Adrenal gland (tissue), 5 donors: ENCODE measurements around the gene VENTX.

Source experiments
- POLR2A ChIP-seq, 2 donors: fragments of 450-650 bp; IDR thresholded peaks; one replicate each; pipeline ENCODE4 v1.6.1; 2017; ENCODE audit warnings: antibody characterized with exemption in 2 of 2, mild to moderate bottlenecking in 2 of 2, moderate library complexity in 1 of 2
- TF ChIP-seq, protein P1 (sequence below), 6 experiments: fragments of 450-650 bp in 4 of 6; fragments of 200-600 bp in 2 of 6; sonication (generic) in 1 of 6; IDR thresholded peaks; 1 replicate in 5 of 6; 2 replicates in 1 of 6; pipeline versions ENCODE4 v1.5.1 to v1.8.0; 2016 to 2021; ENCODE audit warnings: antibody characterized with exemption in 6 of 6, mild to moderate bottlenecking in 2 of 6, moderate library complexity in 1 of 6
- donor health status: DM: no; HTN: no; CAD: no.

DNA sequence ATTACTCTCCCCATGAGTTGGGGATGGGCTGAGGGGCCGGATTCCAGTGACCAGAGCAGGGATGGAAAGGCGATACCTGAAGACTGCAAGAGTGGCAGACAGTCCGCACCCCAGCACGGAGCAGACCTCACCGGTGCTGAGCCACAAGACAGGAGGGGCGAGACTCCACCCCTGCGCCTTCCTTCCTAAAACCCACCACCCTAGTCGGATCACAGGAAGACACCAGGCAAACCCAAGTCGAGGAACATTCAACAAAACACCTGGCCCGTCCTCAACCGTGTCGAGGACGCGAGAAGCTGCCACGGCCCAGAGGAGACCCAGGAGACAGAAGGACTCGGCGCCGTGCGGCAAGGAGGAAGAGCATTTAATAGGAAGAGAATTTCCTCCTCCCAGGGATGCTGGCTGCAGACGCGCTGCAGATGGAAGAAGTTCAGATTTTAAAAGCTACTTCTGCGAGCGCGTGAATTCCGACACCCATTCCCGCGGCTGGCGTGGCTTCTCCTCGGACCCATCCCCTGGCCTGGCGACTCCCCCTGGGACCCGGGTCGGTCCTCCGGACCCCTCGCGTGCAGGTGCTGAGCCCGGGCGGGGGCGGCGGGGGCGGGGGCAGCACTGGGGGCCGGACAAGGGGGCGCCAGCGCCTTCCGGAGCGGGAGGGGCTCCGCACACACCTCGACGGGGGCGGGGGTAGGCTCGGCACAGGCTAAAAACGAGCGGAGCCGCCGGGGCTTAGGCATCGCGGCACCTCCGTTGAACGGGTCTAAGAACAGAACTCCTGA lies 8.2 kb upstream of the VENTX start:
- TF ChIP-seq, protein P1, sequence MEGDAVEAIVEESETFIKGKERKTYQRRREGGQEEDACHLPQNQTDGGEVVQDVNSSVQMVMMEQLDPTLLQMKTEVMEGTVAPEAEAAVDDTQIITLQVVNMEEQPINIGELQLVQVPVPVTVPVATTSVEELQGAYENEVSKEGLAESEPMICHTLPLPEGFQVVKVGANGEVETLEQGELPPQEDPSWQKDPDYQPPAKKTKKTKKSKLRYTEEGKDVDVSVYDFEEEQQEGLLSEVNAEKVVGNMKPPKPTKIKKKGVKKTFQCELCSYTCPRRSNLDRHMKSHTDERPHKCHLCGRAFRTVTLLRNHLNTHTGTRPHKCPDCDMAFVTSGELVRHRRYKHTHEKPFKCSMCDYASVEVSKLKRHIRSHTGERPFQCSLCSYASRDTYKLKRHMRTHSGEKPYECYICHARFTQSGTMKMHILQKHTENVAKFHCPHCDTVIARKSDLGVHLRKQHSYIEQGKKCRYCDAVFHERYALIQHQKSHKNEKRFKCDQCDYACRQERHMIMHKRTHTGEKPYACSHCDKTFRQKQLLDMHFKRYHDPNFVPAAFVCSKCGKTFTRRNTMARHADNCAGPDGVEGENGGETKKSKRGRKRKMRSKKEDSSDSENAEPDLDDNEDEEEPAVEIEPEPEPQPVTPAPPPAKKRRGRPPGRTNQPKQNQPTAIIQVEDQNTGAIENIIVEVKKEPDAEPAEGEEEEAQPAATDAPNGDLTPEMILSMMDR (IDR thresholded peaks at IDR 0.05): no peak
- TF ChIP-seq POLR2A (IDR thresholded peaks at IDR 0.05): no peak
